HepG2 (cell line): ENCODE results near the gene RTN4RL2. TPM values are rescaled to one million over a fixed set of nuclear protein-coding genes. Genes with fewer than 3 reads are reported as not detected.
A peak's percentile ranks its signal among the peaks of the same experiment; 100 is the strongest.

Experiments
- AHDC1 ChIP-seq: sonication (generic); formaldehyde crosslinking; IDR thresholded peaks from 2 replicates; pipeline ENCODE4 v1.5.1; 2020; ENCODE audit warnings: mild to moderate bottlenecking, missing genetic modification reagents, borderline replicate concordance
- CENPT ChIP-seq: sonication (generic); formaldehyde crosslinking; IDR thresholded peaks from 2 replicates; pipeline ENCODE4 v1.8.0; 2022; ENCODE audit warnings: low read depth, mild to moderate bottlenecking, moderate library complexity, missing genetic modification reagents
- CSRNP1 ChIP-seq: sonication (generic); formaldehyde crosslinking; IDR thresholded peaks from 2 replicates; pipeline ENCODE4 v1.8.1; 2023; ENCODE audit warnings: mild to moderate bottlenecking, missing genetic modification reagents
- FOXK2 ChIP-seq: fragments of 450-650 bp; IDR thresholded peaks from 2 replicates; pipeline ENCODE4 v1.6.1; 2016
- GFI1 ChIP-seq: sonication (generic); formaldehyde crosslinking; IDR thresholded peaks from 2 replicates; pipeline ENCODE4 v1.5.0; 2020; ENCODE audit warnings: missing genetic modification reagents, mild to moderate bottlenecking, borderline replicate concordance
- HNF4G ChIP-seq, 2 experiments: sonication (generic) in 1 of 2; formaldehyde crosslinking in 1 of 2; IDR thresholded peaks; 2 replicates each; pipeline versions ENCODE4 v1.4.0 to v1.6.1; 2011 to 2020; ENCODE audit warnings: borderline replicate concordance in 2 of 2, low read depth in 2 of 2, mild to moderate bottlenecking in 2 of 2, low read length in 1 of 2, missing genetic modification reagents in 1 of 2, moderate library complexity in 1 of 2
- HOMEZ ChIP-seq: IDR thresholded peaks from 2 replicates; pipeline ENCODE4 v1.6.1; 2016; ENCODE audit warnings: low read depth
- MXD3 ChIP-seq: IDR thresholded peaks from 2 replicates; pipeline ENCODE4 v1.6.1; 2016; ENCODE audit warnings: mild to moderate bottlenecking, missing biosample characterization, missing genetic modification reagents
- NFKBIZ ChIP-seq: IDR thresholded peaks from 2 replicates; pipeline ENCODE4 v1.6.1; 2018; ENCODE audit warnings: missing genetic modification reagents, missing compliant biosample characterization
- PHB2 ChIP-seq: fragments of 450-650 bp; IDR thresholded peaks from 2 replicates; pipeline ENCODE4 v1.6.1; 2018; ENCODE audit not compliant: partially characterized antibody
- RORA ChIP-seq: sonication (generic); formaldehyde crosslinking; IDR thresholded peaks from 2 replicates; pipeline ENCODE4 v1.5.0; 2020; ENCODE audit warnings: mild to moderate bottlenecking, missing genetic modification reagents, moderate library complexity
- TEAD3 ChIP-seq: optimal IDR thresholded peaks from 2 replicates; pipeline ENCODE3; 2016; ENCODE audit warnings: borderline replicate concordance
- ZNF362 ChIP-seq: sonication (generic); formaldehyde crosslinking; IDR thresholded peaks from 2 replicates; pipeline ENCODE4 v1.4.0; 2020; ENCODE audit warnings: missing genetic modification reagents, mild to moderate bottlenecking, borderline replicate concordance
- ZNF543 ChIP-seq: sonication (generic); formaldehyde crosslinking; IDR thresholded peaks from 2 replicates; pipeline ENCODE4 v1.4.0; 2020; ENCODE audit warnings: mild to moderate bottlenecking, missing genetic modification reagents
- ZNF570 ChIP-seq: sonication (generic); formaldehyde crosslinking; IDR thresholded peaks from 2 replicates; pipeline ENCODE4 v1.4.0; 2020; ENCODE audit warnings: mild to moderate bottlenecking, missing genetic modification reagents, borderline replicate concordance
- ZNF607 ChIP-seq: sonication (generic); formaldehyde crosslinking; IDR thresholded peaks from 2 replicates; pipeline ENCODE4 v1.5.1; 2020; ENCODE audit warnings: missing genetic modification reagents, mild to moderate bottlenecking, borderline replicate concordance
- ZNF709 ChIP-seq: sonication (generic); formaldehyde crosslinking; IDR thresholded peaks from 2 replicates; pipeline ENCODE4 v1.5.0; 2020; ENCODE audit warnings: mild to moderate bottlenecking, missing genetic modification reagents
- ZNF839 ChIP-seq: sonication (generic); formaldehyde crosslinking; IDR thresholded peaks from 2 replicates; pipeline ENCODE4 v1.4.0; 2020; ENCODE audit warnings: missing genetic modification reagents, mild to moderate bottlenecking, borderline replicate concordance
- polyA plus RNA-seq, 8 experiments: library from polyadenylated mRNA; depleted of rRNA in 3 of 8; stranded (reverse) in 7 of 8; unstranded in 1 of 8; fragments of >200 nt; fragmentation: Illumina TruSeq in 4 of 8; extraction: Trizol in 4 of 8; gene quantifications; 2 replicates each; pipeline versions ENCODE4 v1.2.1 to v1.2.3, GENCODE V29; 2011 to 2016; ENCODE audit warnings: low read depth in 4 of 8, missing spikeins in 1 of 8, mixed read lengths in 1 of 8; ENCODE audit not compliant: insufficient read depth in 1 of 8
- total RNA-seq, 5 experiments: library from RNA; depleted of rRNA; stranded (reverse); fragments of >200 nt; fragmentation: Illumina TruSeq; extraction: Trizol; gene quantifications; 2 replicates each; pipeline ENCODE4 v1.2.3, GENCODE V29; 2016; ENCODE audit warnings: low read depth in 1 of 5

RTN4RL2 gene
- total and polyA plus RNA-seq, 2 of the 13 experiments (the other 11 are each of a cell fraction or from before 2014, with no cell fraction given) = 1.3 to 4.3 TPM

- no peak for TF ChIP-seq HNF4G (IDR thresholded peaks at IDR 0.05; ENCODE audit: borderline replicate concordance, low read depth, low read length)
- no peak for TF ChIP-seq HNF4G (CRISPR knock-in tag; IDR thresholded peaks at IDR 0.05; ENCODE audit: borderline replicate concordance, low read depth)
- TF ChIP-seq MXD3 (CRISPR knock-in tag) = peak; percentile 70; the same call in 1 of the 2 replicates
- no peak for TF ChIP-seq ZNF570 (CRISPR knock-in tag)
- TF ChIP-seq PHB2 = no peak
- TF ChIP-seq ZNF362 = no peak
- TF ChIP-seq CENPT (CRISPR knock-in tag) = no peak
- TF ChIP-seq CSRNP1 (CRISPR knock-in tag) = peak; percentile 66; the same call in 1 of the 2 replicates
- no peak for TF ChIP-seq GFI1
- no peak for TF ChIP-seq RORA (CRISPR knock-in tag)
- no peak for TF ChIP-seq HOMEZ (CRISPR knock-in tag)
- no peak for TF ChIP-seq AHDC1
- no peak for TF ChIP-seq NFKBIZ (CRISPR knock-in tag)
- TF ChIP-seq ZNF709 (CRISPR knock-in tag) = peak; percentile 49; the same call in 1 of the 2 replicates
- TF ChIP-seq FOXK2 = no peak
- TF ChIP-seq ZNF543 (CRISPR knock-in tag) = no peak
- 0 out of 2 replicates have a peak, but pooled peaks have one; percentile 6 for TF ChIP-seq ZNF607 (CRISPR knock-in tag)
- TF ChIP-seq ZNF839 (CRISPR knock-in tag) = no peak
- no peak for TF ChIP-seq TEAD3 (CRISPR knock-in tag)
Observed at GRCh38 chr11:57515332-57516060, 55.2 kb downstream of the RTN4RL2 start, which contains the start of gene SLC43A1 (continued).
